Measurements from ENCODE around the gene INIP. TPM values are rescaled to one million over a fixed set of nuclear protein-coding genes. Genes with fewer than 3 reads are reported as not detected.

INIP gene
- polyA plus RNA-seq, 2 of the 4 experiments (the other 2 are of a cell fraction): 20.7 to 40.0 TPM

DNA sequence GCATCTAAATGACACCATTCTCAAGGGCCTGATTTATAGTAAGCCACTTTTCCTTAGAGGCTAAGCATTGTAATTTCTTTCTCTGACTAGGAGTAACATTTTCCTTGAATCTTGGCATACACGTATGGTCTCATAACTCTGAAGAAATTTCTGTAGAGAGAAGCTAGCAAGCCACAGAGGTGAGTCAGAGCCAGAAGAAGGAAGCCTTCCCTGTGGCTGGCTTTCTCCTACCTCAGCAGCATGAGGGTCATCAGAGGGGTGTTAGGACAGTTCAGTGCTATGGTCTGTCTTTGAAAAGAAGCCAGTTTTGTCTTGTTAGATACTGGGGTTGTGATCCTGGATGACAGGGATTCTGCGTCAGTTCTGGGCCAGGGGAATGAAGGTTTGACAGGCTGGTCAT is 35.8 kb upstream of the INIP start:
- WGBS (ENCODE audit: missing lambda C conversion rate): 67% methylated on average over 2 of the region's 2 CpGs
- POLR2A ChIA-PET: no interaction called here
- FAIRE-seq: no peak
- H3K4me2 ChIP-seq: 0 out of 3 replicates have a peak overlapping the region, but pooled peaks have one; percentile 9
- ATAC-seq: no peak
- DNase-seq (ENCODE audit: low read depth in 1 of 2, low spot score in 1 of 2): no peak
- no peak overlapping the region for H3K4me3 ChIP-seq
- no peak overlapping the region for H3K27ac ChIP-seq
- CTCF ChIA-PET: interaction anchor here (1.2 kb wide), 1 partner anchor 66 kb away, joined by 3 read pairs; no protein-coding TSS in a partner anchor
- TF ChIP-seq FOSL2 (IDR thresholded peaks at IDR 0.05) (no peak), FOSL2 (CRISPR knock-in tag; IDR thresholded peaks at IDR 0.05) (0 out of 2 replicates have a peak, but pooled peaks have one; percentile 16)
- TF ChIP-seq, protein P1, sequence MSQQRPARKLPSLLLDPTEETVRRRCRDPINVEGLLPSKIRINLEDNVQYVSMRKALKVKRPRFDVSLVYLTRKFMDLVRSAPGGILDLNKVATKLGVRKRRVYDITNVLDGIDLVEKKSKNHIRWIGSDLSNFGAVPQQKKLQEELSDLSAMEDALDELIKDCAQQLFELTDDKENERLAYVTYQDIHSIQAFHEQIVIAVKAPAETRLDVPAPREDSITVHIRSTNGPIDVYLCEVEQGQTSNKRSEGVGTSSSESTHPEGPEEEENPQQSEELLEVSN (IDR thresholded peaks at IDR 0.05; ENCODE audit: borderline replicate concordance, low read depth): no peak
- H3K4me1 ChIP-seq: peaks cover 34% of the 10 kb centered on the region
- H3K9me3 ChIP-seq: no peaks in the 10 kb centered on the region

DNA sequence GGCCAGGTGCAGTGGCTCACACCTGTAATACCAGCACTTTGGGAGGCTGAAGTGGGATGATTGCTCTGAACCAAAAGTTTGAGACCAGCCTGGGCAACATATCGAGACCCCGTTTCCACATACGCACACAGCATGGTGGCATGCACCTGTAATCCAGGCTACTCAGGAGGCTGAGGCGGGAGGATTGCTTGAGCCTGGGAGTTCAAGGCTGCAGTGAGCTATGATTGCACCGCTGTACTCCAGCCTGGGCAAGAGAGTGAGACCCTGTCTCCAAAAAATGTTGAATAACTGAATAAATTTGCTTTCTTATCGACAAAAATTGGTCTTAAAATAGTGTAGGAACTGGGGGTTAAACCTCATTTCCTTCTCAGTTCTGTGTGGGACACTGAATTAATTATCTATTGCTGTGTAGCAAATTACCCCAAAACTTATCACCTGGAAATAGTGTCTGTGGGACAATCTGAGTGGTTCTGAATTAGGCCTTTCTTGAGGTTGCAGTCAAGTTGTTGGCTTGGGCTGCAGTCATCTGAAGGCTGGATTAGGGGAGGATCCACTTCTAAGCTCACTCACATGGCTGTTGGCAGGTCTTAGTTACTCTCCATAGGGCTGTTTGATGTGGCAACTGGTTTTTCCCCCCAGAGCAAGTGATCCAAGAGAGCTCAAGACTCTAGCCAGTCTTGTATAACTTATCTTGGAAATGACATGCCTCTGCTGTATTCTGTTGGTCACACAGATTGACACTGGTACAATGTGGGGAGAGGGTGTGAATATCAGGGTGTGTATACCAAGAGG is 34.6 kb upstream of the INIP start:
- TF ChIP-seq ZC3H11A (IDR thresholded peaks at IDR 0.05) (no peak), NR3C1 (IDR thresholded peaks at IDR 0.05) (no peak), EP300 (IDR thresholded peaks at IDR 0.05) (no peak), RAD21 (conservative IDR thresholded peaks at IDR 0.05 in 1 of 2, IDR thresholded peaks at IDR 0.05 in 1 of 2) (no peak), FOSB (CRISPR knock-in tag; IDR thresholded peaks at IDR 0.05) (no peak), GATA3 (IDR thresholded peaks at IDR 0.05; ENCODE audit: borderline replicate concordance) (no peak), TFCP2L1 (CRISPR knock-in tag; IDR thresholded peaks at IDR 0.05) (no peak), FOSL2 (IDR thresholded peaks at IDR 0.05) (no peak), FOSL2 (CRISPR knock-in tag; IDR thresholded peaks at IDR 0.05) (no peak), NPAS2 (CRISPR knock-in tag; IDR thresholded peaks at IDR 0.05; ENCODE audit: borderline replicate concordance) (no peak), HEYL (CRISPR knock-in tag; IDR thresholded peaks at IDR 0.05) (no peak), JUNB (IDR thresholded peaks at IDR 0.05) (no peak), ZNF302 (CRISPR knock-in tag; IDR thresholded peaks at IDR 0.05) (no peak), SREBF2 (IDR thresholded peaks at IDR 0.05) (no peak), FOXS1 (CRISPR knock-in tag; IDR thresholded peaks at IDR 0.05) (no peak), ESRRA (IDR thresholded peaks at IDR 0.05; ENCODE audit: borderline replicate concordance, low read length) (no peak), CHD2 (IDR thresholded peaks at IDR 0.05; ENCODE audit: low read length, partially characterized antibody) (no peak)
- TF ChIP-seq, protein P1 (IDR thresholded peaks at IDR 0.05; ENCODE audit: borderline replicate concordance, low read depth): no peak
- TF ChIP-seq, protein P2, sequence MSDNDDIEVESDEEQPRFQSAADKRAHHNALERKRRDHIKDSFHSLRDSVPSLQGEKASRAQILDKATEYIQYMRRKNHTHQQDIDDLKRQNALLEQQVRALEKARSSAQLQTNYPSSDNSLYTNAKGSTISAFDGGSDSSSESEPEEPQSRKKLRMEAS (IDR thresholded peaks at IDR 0.05): no peak
- TF ChIP-seq, protein P3, sequence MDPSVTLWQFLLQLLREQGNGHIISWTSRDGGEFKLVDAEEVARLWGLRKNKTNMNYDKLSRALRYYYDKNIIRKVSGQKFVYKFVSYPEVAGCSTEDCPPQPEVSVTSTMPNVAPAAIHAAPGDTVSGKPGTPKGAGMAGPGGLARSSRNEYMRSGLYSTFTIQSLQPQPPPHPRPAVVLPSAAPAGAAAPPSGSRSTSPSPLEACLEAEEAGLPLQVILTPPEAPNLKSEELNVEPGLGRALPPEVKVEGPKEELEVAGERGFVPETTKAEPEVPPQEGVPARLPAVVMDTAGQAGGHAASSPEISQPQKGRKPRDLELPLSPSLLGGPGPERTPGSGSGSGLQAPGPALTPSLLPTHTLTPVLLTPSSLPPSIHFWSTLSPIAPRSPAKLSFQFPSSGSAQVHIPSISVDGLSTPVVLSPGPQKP (IDR thresholded peaks at IDR 0.05; ENCODE audit: low read depth, low read length): no peak
- POLR2A ChIA-PET: no interaction called here
- Histone ChIP-seq H3K4me1 (peaks cover 34% of the 10 kb centered on the region), H3K4me3 (no peak overlapping the region), H3K9me3 (no peaks in the 10 kb centered on the region), H3K27ac (no peak overlapping the region), H3K4me2 (peak overlapping the region; percentile 95; the same call in 2 of the 3 replicates)
- DNase-seq (ENCODE audit: low read depth in 1 of 2, low spot score in 1 of 2): no peak
- no peak for ATAC-seq
- 76% methylated on average over 6 of the region's 6 CpGs for WGBS (ENCODE audit: missing lambda C conversion rate)
- FAIRE-seq: no peak
- CTCF ChIA-PET: interaction anchor here (1.2 to 1.6 kb wide), 2 partner anchors 22 to 67 kb away, joined by 3 read pairs; no protein-coding TSS in a partner anchor
